Measurements from ENCODE around the gene GBP3. TPM values are rescaled to one million over a fixed set of nuclear protein-coding genes. Genes with fewer than 3 reads are reported as not detected.

The GBP3 gene
- total and polyA plus RNA-seq, 10 of the 15 experiments (the other 5 are each of a cell fraction or from before 2014, with no cell fraction given), result 0.21 to 3.1 (median 1.7) TPM

- Histone ChIP-seq H3K9ac (ENCODE audit: control insufficient read depth, insufficient read depth, low read length) (no peak overlapping the region), H2AFZ (ENCODE audit: control insufficient read depth, low read depth, low read length) (no peak overlapping the region), H3K27ac (ENCODE audit: control insufficient read depth, insufficient read depth) (peak overlapping the region; percentile 27; the same call in 1 of the 2 replicates), H3K9me3 (replicated peaks; ENCODE audit: control insufficient read depth, insufficient read depth, low read length) (peaks cover 1% of the 10 kb centered on the region; the same call in 1 of the 3 replicates), H4K20me1 (ENCODE audit: control insufficient read depth, insufficient read depth) (no peaks in the 10 kb centered on the region), H3K27me3 (replicated peaks in 1 of 2; ENCODE audit: control insufficient read depth in 2 of 2, insufficient read depth in 2 of 2, low read length in 1 of 2) (no peaks in the 10 kb centered on the region), H3K4me3 (no peak overlapping the region), H3K79me2 (ENCODE audit: control insufficient read depth, insufficient read depth, low read length) (peaks cover 55% of the 10 kb centered on the region), H3K4me2 (ENCODE audit: control insufficient read depth, insufficient read depth) (peak overlapping the region; percentile 44), H3K4me1 (ENCODE audit: control insufficient read depth, insufficient read depth, low read length) (peaks cover 7% of the 10 kb centered on the region), H3K36me3 (ENCODE audit: control insufficient read depth in 2 of 2, insufficient read depth in 2 of 2, low read length in 1 of 2) (peaks cover 0 to 12% of the 10 kb centered on the region in 2 experiments; a peak in 2 of 4 replicates)
- FAIRE-seq (no peak), DNase-seq (ENCODE audit: low read depth, low spot score) (no peak), ATAC-seq (peak; percentile 54)
- RAD21 ChIA-PET (ENCODE audit: unreplicated experiment), result interaction anchor here (0.5 to 1.4 kb wide), 12 partner anchors 10 to 649 kb away, joined by 3 to 5 read pairs (median 4); partner anchors contain the start of genes GBP1, GTF2B and LRRC8C
- CTCF ChIA-PET, result interaction anchor here (0.6 to 3.3 kb wide), 19 partner anchors 9 to 858 kb away, joined by 3 to 36 read pairs (median 5); partner anchors contain the start of gene GBP3
- WGBS (ENCODE audit: insufficient coverage, insufficient replicate concordance, low lambda C conversion rate, missing lambda C conversion rate), result 72% methylated on average over 17 of the region's 17 CpGs
- POLR2A ChIA-PET, result interaction anchor here (0.7 to 2.0 kb wide), 4 partner anchors 10 to 375 kb away, joined by 5 to 11 read pairs (median 9); no protein-coding TSS in a partner anchor
- in situ Hi-C loops (cut with MboI), result no loop called here
- SMC1A ChIA-PET (ENCODE audit: uncharacterized antibody, unreplicated experiment), result interaction anchor here (0.8 to 2.8 kb wide), 11 partner anchors 11 to 472 kb away, joined by 3 to 26 read pairs (median 7); partner anchors contain the start of gene GBP3
- intact Hi-C loops (cut with micrococcal nuclease; ENCODE audit: unreplicated experiment), result no loop called here
- BruUV-seq (replicated peaks), result no TSS peak
- TF ChIP-seq ZBTB33 (IDR thresholded peaks at IDR 0.05), result peak; percentile 96
- TF ChIP-seq RAD21 (IDR thresholded peaks at IDR 0.05; ENCODE audit: insufficient read depth, low read depth, low read length), result peak; percentile 43
- no peak for TF ChIP-seq ZNF207 (IDR thresholded peaks at IDR 0.05; ENCODE audit: borderline replicate concordance)
- TF ChIP-seq, protein P1, sequence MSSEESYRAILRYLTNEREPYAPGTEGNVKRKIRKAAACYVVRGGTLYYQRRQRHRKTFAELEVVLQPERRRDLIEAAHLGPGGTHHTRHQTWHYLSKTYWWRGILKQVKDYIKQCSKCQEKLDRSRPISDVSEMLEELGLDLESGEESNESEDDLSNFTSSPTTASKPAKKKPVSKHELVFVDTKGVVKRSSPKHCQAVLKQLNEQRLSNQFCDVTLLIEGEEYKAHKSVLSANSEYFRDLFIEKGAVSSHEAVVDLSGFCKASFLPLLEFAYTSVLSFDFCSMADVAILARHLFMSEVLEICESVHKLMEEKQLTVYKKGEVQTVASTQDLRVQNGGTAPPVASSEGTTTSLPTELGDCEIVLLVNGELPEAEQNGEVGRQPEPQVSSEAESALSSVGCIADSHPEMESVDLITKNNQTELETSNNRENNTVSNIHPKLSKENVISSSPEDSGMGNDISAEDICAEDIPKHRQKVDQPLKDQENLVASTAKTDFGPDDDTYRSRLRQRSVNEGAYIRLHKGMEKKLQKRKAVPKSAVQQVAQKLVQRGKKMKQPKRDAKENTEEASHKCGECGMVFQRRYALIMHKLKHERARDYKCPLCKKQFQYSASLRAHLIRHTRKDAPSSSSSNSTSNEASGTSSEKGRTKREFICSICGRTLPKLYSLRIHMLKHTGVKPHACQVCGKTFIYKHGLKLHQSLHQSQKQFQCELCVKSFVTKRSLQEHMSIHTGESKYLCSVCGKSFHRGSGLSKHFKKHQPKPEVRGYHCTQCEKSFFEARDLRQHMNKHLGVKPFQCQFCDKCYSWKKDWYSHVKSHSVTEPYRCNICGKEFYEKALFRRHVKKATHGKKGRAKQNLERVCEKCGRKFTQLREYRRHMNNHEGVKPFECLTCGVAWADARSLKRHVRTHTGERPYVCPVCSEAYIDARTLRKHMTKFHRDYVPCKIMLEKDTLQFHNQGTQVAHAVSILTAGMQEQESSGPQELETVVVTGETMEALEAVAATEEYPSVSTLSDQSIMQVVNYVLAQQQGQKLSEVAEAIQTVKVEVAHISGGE (CRISPR knock-in tag; IDR thresholded peaks at IDR 0.05), result no peak
- TF ChIP-seq, protein P2, sequence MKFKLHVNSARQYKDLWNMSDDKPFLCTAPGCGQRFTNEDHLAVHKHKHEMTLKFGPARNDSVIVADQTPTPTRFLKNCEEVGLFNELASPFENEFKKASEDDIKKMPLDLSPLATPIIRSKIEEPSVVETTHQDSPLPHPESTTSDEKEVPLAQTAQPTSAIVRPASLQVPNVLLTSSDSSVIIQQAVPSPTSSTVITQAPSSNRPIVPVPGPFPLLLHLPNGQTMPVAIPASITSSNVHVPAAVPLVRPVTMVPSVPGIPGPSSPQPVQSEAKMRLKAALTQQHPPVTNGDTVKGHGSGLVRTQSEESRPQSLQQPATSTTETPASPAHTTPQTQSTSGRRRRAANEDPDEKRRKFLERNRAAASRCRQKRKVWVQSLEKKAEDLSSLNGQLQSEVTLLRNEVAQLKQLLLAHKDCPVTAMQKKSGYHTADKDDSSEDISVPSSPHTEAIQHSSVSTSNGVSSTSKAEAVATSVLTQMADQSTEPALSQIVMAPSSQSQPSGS (IDR thresholded peaks at IDR 0.05; ENCODE audit: low read length), result no peak
- no peak for TF ChIP-seq PRDM15 (CRISPR knock-in tag; IDR thresholded peaks at IDR 0.05)
- TF ChIP-seq POLR2AphosphoS5 (IDR thresholded peaks at IDR 0.05; ENCODE audit: low read length), result no peak
- peak; percentile 55; the same call in 1 of the 2 replicates for TF ChIP-seq YY1 (IDR thresholded peaks at IDR 0.05; ENCODE audit: low read depth, low read length)
- TF ChIP-seq MTA2 (IDR thresholded peaks at IDR 0.05; ENCODE audit: low read depth), result no peak
- no peak for TF ChIP-seq IKZF2 (IDR thresholded peaks at IDR 0.05)
- no peak for TF ChIP-seq CREB1 (IDR thresholded peaks at IDR 0.05; ENCODE audit: low read depth)
- TF ChIP-seq CBX5 (IDR thresholded peaks at IDR 0.05; ENCODE audit: low read depth), result no peak
Measured at GRCh38 chr1:88983791-88984559, 38.7 kb downstream of the GBP3 start.
